PFSK-1 (cell line): ENCODE results near the gene IFI35.

Source experiments
- FOXP2 ChIP-seq: optimal IDR thresholded peaks from 2 replicates; pipeline ENCODE3; 2011; ENCODE audit warnings: borderline replicate concordance, control low read depth, inconsistent platforms; ENCODE audit not compliant: insufficient read depth; ENCODE audit errors: extremely low read length, extremely low read depth
- POLR2AphosphoS5 ChIP-seq: IDR thresholded peaks from 2 replicates; pipeline ENCODE4 v1.6.1; 2012; ENCODE audit warnings: low read depth, mild to moderate bottlenecking, control low read depth, low read length, moderate library complexity
- SIN3A ChIP-seq: IDR thresholded peaks from 2 replicates; pipeline ENCODE4 v1.6.1; 2012; ENCODE audit warnings: mild to moderate bottlenecking, low read length, moderate library complexity, borderline replicate concordance; ENCODE audit not compliant: insufficient read depth
- TAF1 ChIP-seq: IDR thresholded peaks from 2 replicates; pipeline ENCODE4 v1.6.1; 2012; ENCODE audit warnings: low read length, control low read depth, borderline replicate concordance; ENCODE audit not compliant: insufficient read depth
- TF ChIP-seq, protein P1 (sequence below), 2 experiments: IDR thresholded peaks; 2 replicates each; pipeline versions ENCODE4 v1.6.1 to v1.8.0; 2011 to 2012; ENCODE audit warnings: low read depth in 2 of 2, low read length in 2 of 2, control low read depth in 1 of 2, inconsistent platforms in 1 of 2, mild to moderate bottlenecking in 1 of 2, moderate library complexity in 1 of 2; ENCODE audit not compliant: insufficient read depth in 1 of 2

The IFI35 gene

GRCh38 chr17:43042025-43042628 lies 35.5 kb downstream of the IFI35 start:
- no peak for TF ChIP-seq POLR2AphosphoS5
- TF ChIP-seq FOXP2, result no peak
- no peak for TF ChIP-seq SIN3A
- TF ChIP-seq, protein P1, sequence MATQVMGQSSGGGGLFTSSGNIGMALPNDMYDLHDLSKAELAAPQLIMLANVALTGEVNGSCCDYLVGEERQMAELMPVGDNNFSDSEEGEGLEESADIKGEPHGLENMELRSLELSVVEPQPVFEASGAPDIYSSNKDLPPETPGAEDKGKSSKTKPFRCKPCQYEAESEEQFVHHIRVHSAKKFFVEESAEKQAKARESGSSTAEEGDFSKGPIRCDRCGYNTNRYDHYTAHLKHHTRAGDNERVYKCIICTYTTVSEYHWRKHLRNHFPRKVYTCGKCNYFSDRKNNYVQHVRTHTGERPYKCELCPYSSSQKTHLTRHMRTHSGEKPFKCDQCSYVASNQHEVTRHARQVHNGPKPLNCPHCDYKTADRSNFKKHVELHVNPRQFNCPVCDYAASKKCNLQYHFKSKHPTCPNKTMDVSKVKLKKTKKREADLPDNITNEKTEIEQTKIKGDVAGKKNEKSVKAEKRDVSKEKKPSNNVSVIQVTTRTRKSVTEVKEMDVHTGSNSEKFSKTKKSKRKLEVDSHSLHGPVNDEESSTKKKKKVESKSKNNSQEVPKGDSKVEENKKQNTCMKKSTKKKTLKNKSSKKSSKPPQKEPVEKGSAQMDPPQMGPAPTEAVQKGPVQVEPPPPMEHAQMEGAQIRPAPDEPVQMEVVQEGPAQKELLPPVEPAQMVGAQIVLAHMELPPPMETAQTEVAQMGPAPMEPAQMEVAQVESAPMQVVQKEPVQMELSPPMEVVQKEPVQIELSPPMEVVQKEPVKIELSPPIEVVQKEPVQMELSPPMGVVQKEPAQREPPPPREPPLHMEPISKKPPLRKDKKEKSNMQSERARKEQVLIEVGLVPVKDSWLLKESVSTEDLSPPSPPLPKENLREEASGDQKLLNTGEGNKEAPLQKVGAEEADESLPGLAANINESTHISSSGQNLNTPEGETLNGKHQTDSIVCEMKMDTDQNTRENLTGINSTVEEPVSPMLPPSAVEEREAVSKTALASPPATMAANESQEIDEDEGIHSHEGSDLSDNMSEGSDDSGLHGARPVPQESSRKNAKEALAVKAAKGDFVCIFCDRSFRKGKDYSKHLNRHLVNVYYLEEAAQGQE (IDR thresholded peaks at IDR 0.05; ENCODE audit: insufficient read depth in 1 of 2, low read depth in 2 of 2, low read length in 2 of 2), result no peak
- no peak for TF ChIP-seq TAF1

DNA sequence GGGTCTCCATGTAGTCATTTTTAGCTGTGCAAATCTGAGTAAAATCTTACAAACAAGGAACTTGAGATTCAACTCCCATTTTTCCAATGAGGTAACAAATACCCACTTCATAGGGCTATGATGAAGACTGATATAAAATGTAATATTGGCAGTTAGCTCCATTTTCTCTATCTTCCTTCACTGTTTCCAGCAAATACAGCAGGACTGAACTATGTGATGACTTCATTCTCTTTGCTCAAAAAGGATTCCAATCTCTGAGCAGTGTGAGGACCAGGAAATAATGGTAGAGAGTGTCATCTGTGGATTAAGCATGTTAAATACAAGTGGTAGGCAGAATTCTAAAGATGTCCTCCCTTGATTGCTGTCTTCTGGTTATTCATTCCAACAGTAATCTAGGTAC lies 36.7 kb downstream of the IFI35 start:
- TF ChIP-seq SIN3A (no peak), TAF1 (no peak)
- TF ChIP-seq, protein P1 (IDR thresholded peaks at IDR 0.05; ENCODE audit: insufficient read depth in 1 of 2, low read depth in 2 of 2, low read length in 2 of 2), result no peak

DNA sequence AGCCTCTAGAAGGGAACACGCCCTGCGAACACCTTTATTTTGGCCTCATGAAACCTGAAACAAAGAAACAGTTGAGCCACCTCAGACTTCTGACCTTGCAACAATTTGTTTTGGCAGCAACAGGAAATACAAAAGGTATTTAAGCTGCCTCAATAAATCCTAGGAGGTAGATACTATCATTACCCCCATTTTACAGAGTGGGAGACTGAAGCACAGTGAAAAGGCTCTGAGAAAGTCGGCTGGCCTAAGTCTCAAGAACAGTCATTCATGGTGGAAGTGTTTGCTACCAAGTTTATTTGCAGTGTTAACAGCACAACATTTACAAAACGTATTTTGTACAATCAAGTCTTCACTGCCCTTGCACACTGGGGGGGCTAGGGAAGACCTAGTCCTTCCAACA lies 37.4 kb downstream of the IFI35 start:
- TF ChIP-seq FOXP2, result no peak
- no peak for TF ChIP-seq POLR2AphosphoS5
- no peak for TF ChIP-seq SIN3A
- TF ChIP-seq, protein P1 (IDR thresholded peaks at IDR 0.05; ENCODE audit: insufficient read depth in 1 of 2, low read depth in 2 of 2, low read length in 2 of 2), result no peak
- TF ChIP-seq TAF1, result no peak

- TF ChIP-seq SIN3A (no peak), POLR2AphosphoS5 (no peak), TAF1 (no peak), FOXP2 (no peak)
- TF ChIP-seq, protein P1 (IDR thresholded peaks at IDR 0.05; ENCODE audit: insufficient read depth in 1 of 2, low read depth in 2 of 2, low read length in 2 of 2), result no peak
These were observed 45.4 kb downstream of the IFI35 start for GRCh38 chr17:43051969-43052368.

- TF ChIP-seq, protein P1 (IDR thresholded peaks at IDR 0.05; ENCODE audit: insufficient read depth in 1 of 2, low read depth in 2 of 2, low read length in 2 of 2), result no peak
- TF ChIP-seq POLR2AphosphoS5, result no peak
- no peak for TF ChIP-seq TAF1
- TF ChIP-seq FOXP2, result no peak
- no peak for TF ChIP-seq SIN3A
These were observed 49.5 kb downstream of the IFI35 start for GRCh38 chr17:43056051-43056450.
